Astrocyte of the spinal cord (primary cell): ENCODE measurements around the gene LFNG.

ENCODE experiments used
- DNase-seq: peaks from one replicate; pipeline ENCODE4 v3.0.0; 2011; ENCODE audit warnings: low read depth, low spot score
- H3K4me3 ChIP-seq: 2 replicates; pipeline ENCODE4 v1.5.1; 2011; ENCODE audit warnings: low read depth, mild to moderate bottlenecking, low read length, moderate library complexity
- in situ Hi-C: cut with HindIII; loops from 2 replicates; pipeline ENCODE4 v1.10.0; 2017; ENCODE audit warnings: low sequenced_read_pairs
- TF ChIP-seq, protein P1 (sequence below): IDR thresholded peaks from 2 replicates; pipeline ENCODE4 v1.5.1; 2012; ENCODE audit warnings: low read depth, mild to moderate bottlenecking, low read length, inconsistent platforms

LFNG gene

GRCh38 chr7:2542011-2542915, 22.7 kb downstream of the LFNG start:
- in situ Hi-C loops: no loop called here
- TF ChIP-seq, protein P1, sequence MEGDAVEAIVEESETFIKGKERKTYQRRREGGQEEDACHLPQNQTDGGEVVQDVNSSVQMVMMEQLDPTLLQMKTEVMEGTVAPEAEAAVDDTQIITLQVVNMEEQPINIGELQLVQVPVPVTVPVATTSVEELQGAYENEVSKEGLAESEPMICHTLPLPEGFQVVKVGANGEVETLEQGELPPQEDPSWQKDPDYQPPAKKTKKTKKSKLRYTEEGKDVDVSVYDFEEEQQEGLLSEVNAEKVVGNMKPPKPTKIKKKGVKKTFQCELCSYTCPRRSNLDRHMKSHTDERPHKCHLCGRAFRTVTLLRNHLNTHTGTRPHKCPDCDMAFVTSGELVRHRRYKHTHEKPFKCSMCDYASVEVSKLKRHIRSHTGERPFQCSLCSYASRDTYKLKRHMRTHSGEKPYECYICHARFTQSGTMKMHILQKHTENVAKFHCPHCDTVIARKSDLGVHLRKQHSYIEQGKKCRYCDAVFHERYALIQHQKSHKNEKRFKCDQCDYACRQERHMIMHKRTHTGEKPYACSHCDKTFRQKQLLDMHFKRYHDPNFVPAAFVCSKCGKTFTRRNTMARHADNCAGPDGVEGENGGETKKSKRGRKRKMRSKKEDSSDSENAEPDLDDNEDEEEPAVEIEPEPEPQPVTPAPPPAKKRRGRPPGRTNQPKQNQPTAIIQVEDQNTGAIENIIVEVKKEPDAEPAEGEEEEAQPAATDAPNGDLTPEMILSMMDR: no peak
- no peak overlapping the region for H3K4me3 ChIP-seq
- no peak for DNase-seq

- TF ChIP-seq, protein P1: no peak
- in situ Hi-C loops: no loop called here
- no peak for DNase-seq
- H3K4me3 ChIP-seq: no peak overlapping the region
These were observed 23.6 kb downstream of the LFNG start for GRCh38 chr7:2542916-2543871.

- DNase-seq: no peak
- TF ChIP-seq, protein P1: no peak
- H3K4me3 ChIP-seq: no peak overlapping the region
- in situ Hi-C loops: no loop called here
These were observed 25.1 kb downstream of the LFNG start for GRCh38 chr7:2544541-2545188.

DNA sequence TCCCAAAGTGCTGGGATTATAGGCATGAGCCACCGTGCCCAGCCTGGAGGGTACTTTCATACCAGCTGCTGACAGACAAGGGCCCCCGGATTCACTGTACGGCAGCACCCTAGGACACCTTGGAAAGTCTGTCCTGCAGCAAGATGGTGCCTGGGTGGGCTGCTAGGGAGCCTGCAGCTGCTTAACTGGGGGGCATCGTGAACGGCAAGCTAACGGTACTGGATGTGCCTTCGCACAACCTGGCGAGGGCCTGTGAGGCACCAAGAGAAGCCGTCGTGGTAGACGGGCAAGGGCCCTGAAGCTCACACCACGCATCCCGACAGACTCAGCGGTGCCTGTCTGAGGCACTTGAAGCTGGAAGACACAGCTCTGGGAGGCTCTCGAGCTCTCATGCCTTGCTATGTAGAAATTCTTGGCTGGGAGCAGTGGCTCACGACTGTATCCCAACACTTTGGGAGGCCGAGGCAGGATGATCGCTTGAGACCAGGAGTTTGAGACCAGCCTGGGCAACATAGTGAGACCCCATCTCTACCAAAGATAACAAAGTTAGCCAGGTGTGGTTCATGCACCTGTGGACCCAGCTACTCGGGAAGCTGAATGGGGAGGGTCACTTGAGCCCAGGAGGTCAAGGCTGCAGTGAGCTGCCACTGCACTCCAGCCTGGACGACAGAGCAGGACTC, 26.3 kb downstream of the LFNG start:
- no peak overlapping the region for H3K4me3 ChIP-seq
- in situ Hi-C loops: no loop called here
- no peak for DNase-seq
- TF ChIP-seq, protein P1: no peak

GRCh38 chr7:2546776-2547586, 27.4 kb downstream of the LFNG start:
- TF ChIP-seq, protein P1: no peak

More at GRCh38 chr7:2546776-2547586, 27.4 kb downstream of the LFNG start:
- H3K4me3 ChIP-seq: no peak overlapping the region
- in situ Hi-C loops: no loop called here
- no peak for DNase-seq
